H1 (cell line): Measurements from ENCODE around the gene METTL9. TPM values are rescaled to one million over a fixed set of nuclear protein-coding genes. Genes with fewer than 3 reads are reported as not detected.

Experiments used
- CTCF ChIA-PET: fragments of 300-600 bp; sonication (Branson Sonifier 250); formaldehyde crosslinking; loops from one replicate; lab custom pipeline; 2021; ENCODE audit not compliant: partially characterized antibody; lab: Charles Lee
- POLR2A ChIA-PET: fragments of 300-600 bp; sonication (Branson Sonifier 250); formaldehyde crosslinking; loops from one replicate; lab custom pipeline; 2021; ENCODE audit warnings: inconsistent platforms; ENCODE audit not compliant: partially characterized antibody; lab: Charles Lee
- DNase-seq, 2 experiments: peaks; one replicate each; pipeline versions ENCODE4 v3.0.0 to v3.0.0-alpha.2; 2010 to 2022; ENCODE audit warnings: low spot score in 2 of 2, low read depth in 1 of 2, mixed read lengths in 1 of 2
- FAIRE-seq: peaks from 2 replicates; lab custom pipeline; 2011; peaks lifted over from hg19 to GRCh38; lab: Jason Lieb, UNC
- H2AFZ ChIP-seq: 2 replicates; pipeline ENCODE4 v1.8.1; 2012; ENCODE audit warnings: low read length, inconsistent platforms
- H2AK5ac ChIP-seq: 2 replicates; pipeline ENCODE4 v1.6.1; 2013; ENCODE audit warnings: low read depth, low read length
- H2BK120ac ChIP-seq: replicated peaks from 2 replicates; pipeline ENCODE3; 2013; ENCODE audit warnings: low read depth, low read length, inconsistent platforms
- H2BK12ac ChIP-seq: 2 replicates; pipeline ENCODE4 v1.6.1; 2013; ENCODE audit warnings: low read depth, low read length
- H2BK15ac ChIP-seq: 2 replicates; pipeline ENCODE4 v1.6.1; 2013; ENCODE audit warnings: low read length
- H2BK20ac ChIP-seq: 2 replicates; pipeline ENCODE4 v1.6.1; 2013; ENCODE audit warnings: low read length
- H2BK5ac ChIP-seq: 2 replicates; pipeline ENCODE4 v1.6.1; 2013; ENCODE audit warnings: low read depth, low read length
- H3K14ac ChIP-seq: 2 replicates; pipeline ENCODE4 v1.6.1; 2013; ENCODE audit warnings: inconsistent platforms; ENCODE audit not compliant: insufficient read length
- H3K18ac ChIP-seq: 2 replicates; pipeline ENCODE4 v1.6.1; 2013; ENCODE audit warnings: low read length; ENCODE audit errors: extremely low read depth
- H3K23ac ChIP-seq: 2 replicates; pipeline ENCODE4 v1.6.1; 2013; ENCODE audit warnings: inconsistent platforms; ENCODE audit not compliant: insufficient read length
- H3K23me2 ChIP-seq: 2 replicates; pipeline ENCODE4 v1.6.1; 2013; ENCODE audit warnings: low read depth, low read length
- H3K27ac ChIP-seq: 2 replicates; pipeline ENCODE4 v1.6.1; 2011; ENCODE audit warnings: low read depth, low read length, inconsistent platforms
- H3K27me3 ChIP-seq, 4 experiments: replicated peaks in 1 of 4; 1 replicate in 1 of 4; 2 replicates in 3 of 4; pipeline versions ENCODE4 v1.6.1 to v1.8.1; 2011 to 2013; ENCODE audit warnings: low read length in 3 of 4, mild to moderate bottlenecking in 3 of 4, inconsistent platforms in 2 of 4, mixed read lengths in 2 of 4, moderate library complexity in 1 of 4; ENCODE audit not compliant: control insufficient read depth in 3 of 4, insufficient read depth in 3 of 4; ENCODE audit errors: extremely low read depth in 1 of 4
- H3K36me3 ChIP-seq, 4 experiments: 2 replicates each; pipeline versions ENCODE4 v1.6.1 to v1.8.1; 2011 to 2013; ENCODE audit warnings: mild to moderate bottlenecking in 4 of 4, low read length in 3 of 4, moderate library complexity in 2 of 4, control low read depth in 1 of 4, inconsistent platforms in 1 of 4; ENCODE audit not compliant: insufficient read depth in 4 of 4, control insufficient read depth in 2 of 4
- H3K4ac ChIP-seq: replicated peaks from 2 replicates; pipeline ENCODE3; 2013; ENCODE audit warnings: low read length, low read depth, mixed read lengths, inconsistent platforms; ENCODE audit not compliant: insufficient read length
- H3K4me1 ChIP-seq, 4 experiments: replicated peaks in 1 of 4; 1 replicate in 1 of 4; 2 replicates in 3 of 4; pipeline versions ENCODE4 v1.6.1 to v1.8.1; 2011 to 2013; ENCODE audit warnings: low read length in 3 of 4, inconsistent platforms in 2 of 4, mixed read lengths in 1 of 4; ENCODE audit not compliant: insufficient read depth in 4 of 4, control insufficient read depth in 3 of 4
- H3K4me2 ChIP-seq, 2 experiments: 2 replicates each; pipeline versions ENCODE4 v1.6.1 to v1.8.1; 2011 to 2013; ENCODE audit warnings: low read depth in 2 of 2, low read length in 2 of 2, control low read depth in 1 of 2, inconsistent platforms in 1 of 2, mild to moderate bottlenecking in 1 of 2; ENCODE audit not compliant: insufficient read depth in 1 of 2
- H3K4me3 ChIP-seq, 4 experiments: fragments of 200-600, 300-600 bp in 1 of 4; sonication (generic), shearing (Covaris generic), sonication (Bioruptor Twin) in 1 of 4; 2 replicates each; pipeline versions ENCODE4 v1.5.1 to v1.8.1; 2011 to 2016; ENCODE audit warnings: low read length in 4 of 4, low read depth in 3 of 4, control low read depth in 2 of 4, inconsistent platforms in 2 of 4, mild to moderate bottlenecking in 2 of 4, mixed read lengths in 1 of 4, moderate library complexity in 1 of 4; ENCODE audit not compliant: insufficient read depth in 2 of 4; ENCODE audit errors: extremely low read depth in 1 of 4
- H3K56ac ChIP-seq: replicated peaks from 2 replicates; pipeline ENCODE3; 2013; ENCODE audit warnings: low read depth, mild to moderate bottlenecking, mixed read lengths, low read length, inconsistent platforms; ENCODE audit not compliant: insufficient read length
- H3K79me1 ChIP-seq: 2 replicates; pipeline ENCODE4 v1.6.1; 2013; ENCODE audit warnings: low read depth, low read length, control low read depth
- H3K79me2 ChIP-seq, 2 experiments: 2 replicates each; pipeline versions ENCODE4 v1.6.1 to v1.8.1; 2012 to 2013; ENCODE audit warnings: low read length in 2 of 2, mild to moderate bottlenecking in 2 of 2, inconsistent platforms in 1 of 2; ENCODE audit not compliant: insufficient read depth in 2 of 2, control insufficient read depth in 1 of 2
- H3K9ac ChIP-seq, 4 experiments: replicated peaks in 1 of 4; 1 replicate in 1 of 4; 2 replicates in 3 of 4; pipeline versions ENCODE4 v1.6.1 to v1.8.1; 2011 to 2013; ENCODE audit warnings: low read depth in 3 of 4, low read length in 3 of 4, control low read depth in 2 of 4, mild to moderate bottlenecking in 2 of 4, moderate library complexity in 2 of 4, inconsistent platforms in 1 of 4; ENCODE audit errors: extremely low read depth in 1 of 4
- H3K9me3 ChIP-seq, 2 experiments: 2 replicates each; pipeline versions ENCODE4 v1.6.1 to v1.8.1; 2012 to 2013; ENCODE audit warnings: mild to moderate bottlenecking in 2 of 2, moderate library complexity in 2 of 2, control low read depth in 1 of 2, inconsistent platforms in 1 of 2, low read depth in 1 of 2, low read length in 1 of 2, mixed read lengths in 1 of 2; ENCODE audit not compliant: insufficient read depth in 2 of 2
- H4K20me1 ChIP-seq, 2 experiments: replicated peaks in 1 of 2; 2 replicates each; pipeline versions ENCODE3 to v1.8.1; 2011 to 2013; ENCODE audit warnings: inconsistent platforms in 2 of 2, low read length in 2 of 2, mild to moderate bottlenecking in 1 of 2; ENCODE audit not compliant: insufficient read depth in 2 of 2, control insufficient read depth in 1 of 2
- H4K5ac ChIP-seq: 2 replicates; pipeline ENCODE4 v1.6.1; 2013; ENCODE audit warnings: low read length, low read depth, mixed read lengths, inconsistent platforms; ENCODE audit not compliant: insufficient read length
- H4K8ac ChIP-seq: 2 replicates; pipeline ENCODE4 v1.8.0; 2013; ENCODE audit warnings: mild to moderate bottlenecking, moderate library complexity, low read length, inconsistent platforms; ENCODE audit not compliant: insufficient read depth; ENCODE audit errors: extremely low read depth
- H4K91ac ChIP-seq: replicated peaks from 2 replicates; pipeline ENCODE3; 2013; ENCODE audit warnings: low read length, mixed read lengths, inconsistent platforms; ENCODE audit not compliant: insufficient read length
- CBX8 ChIP-seq: fragments of 300-800, 300-1000 bp; sonication (generic); IDR thresholded peaks from 2 replicates; pipeline ENCODE4 v1.7.1; 2016; ENCODE audit warnings: low read depth, low read length, borderline replicate concordance
- CTCF ChIP-seq, 3 experiments: IDR thresholded peaks; 1 replicate in 2 of 3; 2 replicates in 1 of 3; pipeline versions ENCODE4 v1.5.1 to v1.6.1; 2011; ENCODE audit warnings: low read length in 3 of 3, mild to moderate bottlenecking in 3 of 3, inconsistent platforms in 2 of 3, low read depth in 1 of 3, moderate library complexity in 1 of 3; ENCODE audit not compliant: insufficient read depth in 1 of 3; ENCODE audit errors: control extremely low read depth in 1 of 3
- HDAC6 ChIP-seq: IDR thresholded peaks from one replicate; pipeline ENCODE4 v1.7.1; 2012; ENCODE audit warnings: low read depth, mild to moderate bottlenecking, inconsistent platforms, low read length, moderate library complexity
- SP4 ChIP-seq: IDR thresholded peaks from 2 replicates; pipeline ENCODE4 v1.6.1; 2012; ENCODE audit warnings: low read length, inconsistent platforms
- TAF7 ChIP-seq: optimal IDR thresholded peaks from 2 replicates; pipeline ENCODE3; 2011; ENCODE audit warnings: low read depth, mild to moderate bottlenecking, inconsistent platforms, low read length, moderate library complexity, borderline replicate concordance
- TBP ChIP-seq: IDR thresholded peaks from 2 replicates; pipeline ENCODE4 v1.6.1; 2011; ENCODE audit warnings: low read depth, low read length, improper control_type of control experiment
- TEAD4 ChIP-seq: IDR thresholded peaks from 2 replicates; pipeline ENCODE4 v1.6.1; 2012; ENCODE audit warnings: low read depth, low read length, inconsistent platforms, mixed read lengths
- WGBS, 2 experiments: shearing (Covaris generic) in 1 of 2; methylation state at CpG; one replicate each; pipeline versions ENCODE4 v1.1.6 to v1.1.7; 2013 to 2015; ENCODE audit warnings: low lambda C conversion rate in 2 of 2, mixed read lengths in 2 of 2, inconsistent platforms in 1 of 2, low coverage in 1 of 2, missing lambda C conversion rate in 1 of 2; ENCODE audit not compliant: insufficient replicate concordance in 2 of 2, insufficient coverage in 1 of 2, insufficient read length in 1 of 2; ENCODE audit errors: extremely low coverage in 1 of 2, missing lambda C conversion rate in 1 of 2; 5-methylcytosine and 5-hydroxymethylcytosine counted together
- polyA plus RNA-seq, 7 experiments: library from polyadenylated mRNA; depleted of rRNA in 3 of 7; stranded (reverse) in 5 of 7; unstranded in 2 of 7; fragments of >200 nt in 5 of 7; fragments of 200-250 nt in 2 of 7; gene quantifications; 1 replicate in 5 of 7; 2 replicates in 1 of 7; 4 replicates in 1 of 7; pipeline versions ENCODE4 v1.2.1 to v1.2.3, GENCODE V29; 2011 to 2013; ENCODE audit warnings: missing spikeins in 2 of 7, mixed read lengths in 2 of 7
- total RNA-seq: library from RNA; stranded (reverse); fragmentation: NEBNext Ultra II Directional; extraction: Animal tissue kit (Norgen Biotek cat#: 25700); gene quantifications from 2 replicates; pipeline ENCODE4 v1.2.1, GENCODE V29; 2021
- TF ChIP-seq, protein P1 (sequence below): IDR thresholded peaks from 2 replicates; pipeline ENCODE4 v1.6.1; 2011; ENCODE audit warnings: low read length, improper control_type of control experiment

Gene METTL9
- total and polyA plus RNA-seq, 2 of the 8 experiments (the other 6 are each of a cell fraction or from before 2014, with no cell fraction given): 45.4 to 112 TPM

- H2BK120ac ChIP-seq: no peak overlapping the region
- H4K91ac ChIP-seq: no peak overlapping the region
- no peak overlapping the region for H3K14ac ChIP-seq
- no peak overlapping the region for H3K23ac ChIP-seq
- H2AK5ac ChIP-seq: no peak overlapping the region
- 87% methylated on average over 18 of the region's 18 CpGs; no CpG with 5 or more reads in 1 of the 2 experiments for WGBS, 2 experiments
- CTCF ChIA-PET: interaction anchor here (0.6 to 3.8 kb wide), 4 partner anchors 9 to 64 kb away, joined by 3 to 25 read pairs (median 4); no protein-coding TSS in a partner anchor
- no peaks in the 10 kb centered on the region for H3K23me2 ChIP-seq
- no peak overlapping the region for H2AFZ ChIP-seq
- H3K36me3 ChIP-seq: no peaks in the 10 kb centered on the region
- H4K20me1 ChIP-seq: peaks cover 0 to 3% of the 10 kb centered on the region in 2 experiments
- no peak overlapping the region for H3K18ac ChIP-seq
- no peak overlapping the region for H2BK5ac ChIP-seq
- DNase-seq (no peak), FAIRE-seq (no peak)
- peaks cover 0 to 8% of the 10 kb centered on the region in 2 experiments; a peak in 1 of 4 replicates for H3K79me2 ChIP-seq
- H3K27ac ChIP-seq: no peak overlapping the region
- H3K79me1 ChIP-seq: peaks cover 2% of the 10 kb centered on the region; the same call in 1 of the 2 replicates
- H3K9ac ChIP-seq: no peak overlapping the region
- H3K4me2 ChIP-seq: no peak overlapping the region
- no peaks in the 10 kb centered on the region for H3K27me3 ChIP-seq
- no peak overlapping the region for H2BK15ac ChIP-seq
- no peaks in the 10 kb centered on the region for H3K4me1 ChIP-seq
- POLR2A ChIA-PET: no interaction called here
- no peak overlapping the region for H4K8ac ChIP-seq
- no peak overlapping the region for H4K5ac ChIP-seq
- no peak overlapping the region for H3K56ac ChIP-seq
- H3K4ac ChIP-seq: no peak overlapping the region
- no peak overlapping the region for H2BK20ac ChIP-seq
- H2BK12ac ChIP-seq: no peak overlapping the region
- no peak overlapping the region for H3K4me3 ChIP-seq
- no peaks in the 10 kb centered on the region for H3K9me3 ChIP-seq
- TF ChIP-seq TEAD4 (no peak), TAF7 (no peak), HDAC6 (no peak), CBX8 (no peak), CTCF (IDR thresholded peaks at IDR 0.05; ENCODE audit: control extremely low read depth in 1 of 3, insufficient read depth in 1 of 3, low read depth in 1 of 3, low read length in 3 of 3) (no peak), SP4 (no peak), TBP (no peak)
- TF ChIP-seq, protein P1, sequence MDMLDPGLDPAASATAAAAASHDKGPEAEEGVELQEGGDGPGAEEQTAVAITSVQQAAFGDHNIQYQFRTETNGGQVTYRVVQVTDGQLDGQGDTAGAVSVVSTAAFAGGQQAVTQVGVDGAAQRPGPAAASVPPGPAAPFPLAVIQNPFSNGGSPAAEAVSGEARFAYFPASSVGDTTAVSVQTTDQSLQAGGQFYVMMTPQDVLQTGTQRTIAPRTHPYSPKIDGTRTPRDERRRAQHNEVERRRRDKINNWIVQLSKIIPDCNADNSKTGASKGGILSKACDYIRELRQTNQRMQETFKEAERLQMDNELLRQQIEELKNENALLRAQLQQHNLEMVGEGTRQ: no peak
Observed at GRCh38 chr16:21646721-21647561, 47.6 kb downstream of the METTL9 start.
